K562 (cell line): Measurements from ENCODE around the gene PHF21A. TPM values are rescaled to one million over a fixed set of nuclear protein-coding genes. Genes with fewer than 3 reads are reported as not detected.
A peak's percentile ranks its signal among the peaks of the same experiment; 100 is the strongest.

ENCODE experiments used
- ATF7 ChIP-seq: fragments of 450-650 bp; IDR thresholded peaks from 2 replicates; pipeline ENCODE4 v1.7.1; 2014; ENCODE audit warnings: mild to moderate bottlenecking, moderate library complexity
- CXXC5 ChIP-seq: fragments of 250-450 bp; sonication (Bioruptor Pico); IDR thresholded peaks from 2 replicates; pipeline ENCODE4 v1.8.0; 2022; ENCODE audit warnings: inconsistent platforms, mild to moderate bottlenecking, moderate library complexity
- DACH1 ChIP-seq: fragments of 450-650 bp; IDR thresholded peaks from 2 replicates; pipeline ENCODE4 v1.6.1; 2018; ENCODE audit not compliant: partially characterized antibody
- DPF2 ChIP-seq: fragments of 450-650 bp; IDR thresholded peaks from 2 replicates; pipeline ENCODE4 v1.6.1; 2016
- EGR1 ChIP-seq: fragments of 450-650 bp; conservative IDR thresholded peaks from 2 replicates; pipeline ENCODE4 v1.6.1; 2017; ENCODE audit warnings: mild to moderate bottlenecking
- FIP1L1 ChIP-seq: fragments of 200-400 bp; formaldehyde crosslinking; IDR thresholded peaks from 2 replicates; pipeline ENCODE4 v1.6.1; 2018; ENCODE audit warnings: mild to moderate bottlenecking, low read depth, low read length; ENCODE audit not compliant: poor library complexity, severe bottlenecking
- FOXK2 ChIP-seq, 2 experiments: fragments of 450-650 bp; IDR thresholded peaks in 1 of 2; conservative IDR thresholded peaks in 1 of 2; 2 replicates each; pipeline ENCODE4 v1.6.1; 2016; ENCODE audit warnings: low read depth in 2 of 2, mild to moderate bottlenecking in 1 of 2
- HNRNPK ChIP-seq: fragments of 200-400 bp; formaldehyde crosslinking; IDR thresholded peaks from one replicate; pipeline ENCODE4 v1.6.1; 2018; ENCODE audit warnings: mild to moderate bottlenecking, low read depth, low read length; ENCODE audit not compliant: poor library complexity, severe bottlenecking
- ILF3 ChIP-seq: fragments of 450-650 bp; IDR thresholded peaks from 2 replicates; pipeline ENCODE4 v1.6.1; 2018; ENCODE audit warnings: antibody characterized with exemption, mild to moderate bottlenecking, moderate library complexity, borderline replicate concordance
- MCM2 ChIP-seq: fragments of 450-650 bp; IDR thresholded peaks from 2 replicates; pipeline ENCODE4 v1.6.1; 2017; ENCODE audit warnings: low read depth, mild to moderate bottlenecking
- RB1 ChIP-seq: fragments of 450-650 bp; IDR thresholded peaks from 2 replicates; pipeline ENCODE4 v1.6.1; 2017; ENCODE audit warnings: low read depth, mild to moderate bottlenecking
- RNF219 ChIP-seq: fragments of 250-450 bp; sonication (Bioruptor Pico); IDR thresholded peaks from 2 replicates; pipeline ENCODE4 v1.5.0; 2022; ENCODE audit warnings: mild to moderate bottlenecking
- SP1 ChIP-seq: sonication (generic); formaldehyde crosslinking; IDR thresholded peaks from 2 replicates; pipeline ENCODE4 v1.8.1; 2022; ENCODE audit warnings: mild to moderate bottlenecking, missing genetic modification reagents
- TARDBP ChIP-seq: fragments of 450-650 bp; IDR thresholded peaks from 2 replicates; pipeline ENCODE4 v1.6.1; 2016
- ZNF274 ChIP-seq: IDR thresholded peaks from 2 replicates; pipeline ENCODE4 v1.6.1; 2011; ENCODE audit warnings: low read depth, mild to moderate bottlenecking, low read length, moderate library complexity, borderline replicate concordance
- ZNF79 ChIP-seq: fragments of 250-450 bp; sonication (Bioruptor Pico); IDR thresholded peaks from 2 replicates; pipeline ENCODE4 v1.4.0; 2020; ENCODE audit warnings: low read depth, mild to moderate bottlenecking, moderate library complexity
- polyA plus RNA-seq, 8 experiments: library from polyadenylated mRNA; depleted of rRNA in 4 of 8; stranded (reverse) in 5 of 8; unstranded in 3 of 8; fragments of >200 nt; fragmentation: Nextera tagmentation in 2 of 8; fragmentation: Illumina TruSeq in 1 of 8; extraction: Ambion mirVana in 2 of 8; extraction: Trizol in 1 of 8; gene quantifications; 2 replicates each; pipeline versions ENCODE4 v1.2.1 to v1.2.3, GENCODE V29; 2011 to 2014; ENCODE audit warnings: inconsistent platforms in 1 of 8, missing spikeins in 1 of 8
- total RNA-seq, 7 experiments: library from RNA; depleted of rRNA in 6 of 7; stranded (reverse); fragments of >200 nt in 6 of 7; fragmentation: Illumina TruSeq in 2 of 7; extraction: Trizol in 2 of 7; gene quantifications; 2 replicates each; pipeline versions ENCODE4 v1.2.1 to v1.2.3, GENCODE V29; 2011 to 2021; ENCODE audit warnings: low replicate concordance in 1 of 7
- TF ChIP-seq, protein P1 (sequence below), 3 experiments: IDR thresholded peaks in 2 of 3; conservative IDR thresholded peaks in 1 of 3; 2 replicates each; pipeline ENCODE4 v1.5.1; 2011 to 2012; ENCODE audit warnings: low read length in 3 of 3, mild to moderate bottlenecking in 3 of 3, control low read depth in 2 of 3, improper control_type of control experiment in 1 of 3, inconsistent platforms in 1 of 3, low read depth in 1 of 3, mixed read lengths in 1 of 3, moderate library complexity in 1 of 3; ENCODE audit not compliant: insufficient read depth in 2 of 3
- TF ChIP-seq, protein P2 (sequence below): fragments of 200-800 bp; sonication (Bioruptor generic); IDR thresholded peaks from 2 replicates; pipeline ENCODE4 v1.6.1; 2017; ENCODE audit warnings: missing genetic modification characterization, missing compliant biosample characterization
- TF ChIP-seq, protein P3 (sequence below): sonication (generic); formaldehyde crosslinking; IDR thresholded peaks from 2 replicates; pipeline ENCODE4 v1.8.0; 2022; ENCODE audit warnings: missing genetic modification reagents, mild to moderate bottlenecking, moderate library complexity, borderline replicate concordance
- TF ChIP-seq, protein P4 (sequence below), 2 experiments: IDR thresholded peaks; 2 replicates each; pipeline ENCODE4 v1.6.1; 2011; ENCODE audit warnings: borderline replicate concordance in 1 of 2, control low read depth in 1 of 2, low read depth in 1 of 2, low read length in 1 of 2, mild to moderate bottlenecking in 1 of 2, mixed read lengths in 1 of 2, moderate library complexity in 1 of 2; ENCODE audit not compliant: insufficient read depth in 1 of 2, insufficient read length in 1 of 2, poor library complexity in 1 of 2, severe bottlenecking in 1 of 2; ENCODE audit errors: extremely low read depth in 1 of 2

PHF21A gene
- total and polyA plus RNA-seq, 9 of the 15 experiments (the other 6 are each of a cell fraction or from before 2014, with no cell fraction given) = 1.5 to 32.4 (median 10.7) TPM

- TF ChIP-seq, protein P1, sequence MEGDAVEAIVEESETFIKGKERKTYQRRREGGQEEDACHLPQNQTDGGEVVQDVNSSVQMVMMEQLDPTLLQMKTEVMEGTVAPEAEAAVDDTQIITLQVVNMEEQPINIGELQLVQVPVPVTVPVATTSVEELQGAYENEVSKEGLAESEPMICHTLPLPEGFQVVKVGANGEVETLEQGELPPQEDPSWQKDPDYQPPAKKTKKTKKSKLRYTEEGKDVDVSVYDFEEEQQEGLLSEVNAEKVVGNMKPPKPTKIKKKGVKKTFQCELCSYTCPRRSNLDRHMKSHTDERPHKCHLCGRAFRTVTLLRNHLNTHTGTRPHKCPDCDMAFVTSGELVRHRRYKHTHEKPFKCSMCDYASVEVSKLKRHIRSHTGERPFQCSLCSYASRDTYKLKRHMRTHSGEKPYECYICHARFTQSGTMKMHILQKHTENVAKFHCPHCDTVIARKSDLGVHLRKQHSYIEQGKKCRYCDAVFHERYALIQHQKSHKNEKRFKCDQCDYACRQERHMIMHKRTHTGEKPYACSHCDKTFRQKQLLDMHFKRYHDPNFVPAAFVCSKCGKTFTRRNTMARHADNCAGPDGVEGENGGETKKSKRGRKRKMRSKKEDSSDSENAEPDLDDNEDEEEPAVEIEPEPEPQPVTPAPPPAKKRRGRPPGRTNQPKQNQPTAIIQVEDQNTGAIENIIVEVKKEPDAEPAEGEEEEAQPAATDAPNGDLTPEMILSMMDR (IDR thresholded peaks at IDR 0.05 in 2 of 3, conservative IDR thresholded peaks at IDR 0.05 in 1 of 3; ENCODE audit: insufficient read depth in 2 of 3, low read depth in 1 of 3, low read length in 3 of 3) = 0 out of 6 replicates have a peak, but pooled peaks of 1 of the 3 experiments have one; percentile 13
- TF ChIP-seq EGR1 (peak; percentile 55), MCM2 (no peak), DACH1 (peak; percentile 50), HNRNPK (peak; percentile 49), ATF7 (0 out of 2 replicates have a peak, but pooled peaks have one; percentile 20), TARDBP (0 out of 2 replicates have a peak, but pooled peaks have one; percentile 34), ILF3 (0 out of 2 replicates have a peak, but pooled peaks have one; percentile 35), CXXC5 (CRISPR knock-in tag) (peak; percentile 67), FIP1L1 (peak; percentile 12), RB1 (0 out of 2 replicates have a peak, but pooled peaks have one; percentile 11), ZNF274 (no peak), SP1 (CRISPR knock-in tag) (peak; percentile 67; the same call in 1 of the 2 replicates), ZNF79 (CRISPR knock-in tag) (no peak), FOXK2 (conservative IDR thresholded peaks at IDR 0.05 in 1 of 2, IDR thresholded peaks at IDR 0.05 in 1 of 2; ENCODE audit: low read depth in 2 of 2) (no peak), DPF2 (no peak), RNF219 (no peak)
- TF ChIP-seq, protein P2, sequence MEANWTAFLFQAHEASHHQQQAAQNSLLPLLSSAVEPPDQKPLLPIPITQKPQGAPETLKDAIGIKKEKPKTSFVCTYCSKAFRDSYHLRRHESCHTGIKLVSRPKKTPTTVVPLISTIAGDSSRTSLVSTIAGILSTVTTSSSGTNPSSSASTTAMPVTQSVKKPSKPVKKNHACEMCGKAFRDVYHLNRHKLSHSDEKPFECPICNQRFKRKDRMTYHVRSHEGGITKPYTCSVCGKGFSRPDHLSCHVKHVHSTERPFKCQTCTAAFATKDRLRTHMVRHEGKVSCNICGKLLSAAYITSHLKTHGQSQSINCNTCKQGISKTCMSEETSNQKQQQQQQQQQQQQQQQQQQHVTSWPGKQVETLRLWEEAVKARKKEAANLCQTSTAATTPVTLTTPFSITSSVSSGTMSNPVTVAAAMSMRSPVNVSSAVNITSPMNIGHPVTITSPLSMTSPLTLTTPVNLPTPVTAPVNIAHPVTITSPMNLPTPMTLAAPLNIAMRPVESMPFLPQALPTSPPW (CRISPR knock-in tag) = peak; percentile 81
- TF ChIP-seq, protein P3, sequence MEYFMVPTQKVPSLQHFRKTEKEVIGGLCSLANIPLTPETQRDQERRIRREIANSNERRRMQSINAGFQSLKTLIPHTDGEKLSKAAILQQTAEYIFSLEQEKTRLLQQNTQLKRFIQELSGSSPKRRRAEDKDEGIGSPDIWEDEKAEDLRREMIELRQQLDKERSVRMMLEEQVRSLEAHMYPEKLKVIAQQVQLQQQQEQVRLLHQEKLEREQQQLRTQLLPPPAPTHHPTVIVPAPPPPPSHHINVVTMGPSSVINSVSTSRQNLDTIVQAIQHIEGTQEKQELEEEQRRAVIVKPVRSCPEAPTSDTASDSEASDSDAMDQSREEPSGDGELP (CRISPR knock-in tag) = peak; percentile 94
- TF ChIP-seq, protein P4, sequence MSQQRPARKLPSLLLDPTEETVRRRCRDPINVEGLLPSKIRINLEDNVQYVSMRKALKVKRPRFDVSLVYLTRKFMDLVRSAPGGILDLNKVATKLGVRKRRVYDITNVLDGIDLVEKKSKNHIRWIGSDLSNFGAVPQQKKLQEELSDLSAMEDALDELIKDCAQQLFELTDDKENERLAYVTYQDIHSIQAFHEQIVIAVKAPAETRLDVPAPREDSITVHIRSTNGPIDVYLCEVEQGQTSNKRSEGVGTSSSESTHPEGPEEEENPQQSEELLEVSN (IDR thresholded peaks at IDR 0.05; ENCODE audit: borderline replicate concordance in 1 of 2, extremely low read depth in 1 of 2, insufficient read depth in 1 of 2, insufficient read length in 1 of 2, low read depth in 1 of 2, low read length in 1 of 2, poor library complexity in 1 of 2, severe bottlenecking in 1 of 2) = peak in 1 of 2 experiments; percentile 9
Measured at GRCh38 chr11:45922425-45923082, 198.7 kb downstream of the PHF21A start, which contains the start of gene LARGE2 (continued).
